Measurements from ENCODE around the gene FOXB1.

FOXB1 gene

DNA sequence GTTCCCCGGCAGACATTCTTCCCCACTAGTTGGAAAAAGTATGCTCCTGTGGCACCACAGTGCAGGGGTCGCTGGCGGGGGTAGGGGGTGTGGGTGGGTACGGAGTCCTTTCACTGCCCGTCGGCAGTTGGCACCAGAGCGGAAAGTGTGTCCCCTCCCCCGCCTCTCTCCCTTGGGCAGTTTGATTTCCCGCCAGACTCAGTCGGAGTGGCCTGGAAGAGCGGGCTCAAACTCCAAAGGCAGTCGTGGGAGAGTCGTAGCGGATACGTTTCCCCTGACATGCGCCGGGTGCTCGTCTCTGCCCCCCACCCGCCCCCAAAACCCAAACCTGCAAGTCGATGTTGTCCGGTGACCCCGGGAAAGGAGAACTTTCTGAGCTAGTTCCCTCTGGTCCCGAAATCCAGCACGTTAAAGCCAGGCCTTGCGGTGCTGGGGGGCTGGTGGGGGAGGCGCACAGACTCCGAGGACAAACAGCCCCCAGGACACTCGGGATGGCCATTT lies 4.4 kb upstream of the FOXB1 start:
- TF ChIP-seq, protein P1, sequence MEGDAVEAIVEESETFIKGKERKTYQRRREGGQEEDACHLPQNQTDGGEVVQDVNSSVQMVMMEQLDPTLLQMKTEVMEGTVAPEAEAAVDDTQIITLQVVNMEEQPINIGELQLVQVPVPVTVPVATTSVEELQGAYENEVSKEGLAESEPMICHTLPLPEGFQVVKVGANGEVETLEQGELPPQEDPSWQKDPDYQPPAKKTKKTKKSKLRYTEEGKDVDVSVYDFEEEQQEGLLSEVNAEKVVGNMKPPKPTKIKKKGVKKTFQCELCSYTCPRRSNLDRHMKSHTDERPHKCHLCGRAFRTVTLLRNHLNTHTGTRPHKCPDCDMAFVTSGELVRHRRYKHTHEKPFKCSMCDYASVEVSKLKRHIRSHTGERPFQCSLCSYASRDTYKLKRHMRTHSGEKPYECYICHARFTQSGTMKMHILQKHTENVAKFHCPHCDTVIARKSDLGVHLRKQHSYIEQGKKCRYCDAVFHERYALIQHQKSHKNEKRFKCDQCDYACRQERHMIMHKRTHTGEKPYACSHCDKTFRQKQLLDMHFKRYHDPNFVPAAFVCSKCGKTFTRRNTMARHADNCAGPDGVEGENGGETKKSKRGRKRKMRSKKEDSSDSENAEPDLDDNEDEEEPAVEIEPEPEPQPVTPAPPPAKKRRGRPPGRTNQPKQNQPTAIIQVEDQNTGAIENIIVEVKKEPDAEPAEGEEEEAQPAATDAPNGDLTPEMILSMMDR (IDR thresholded peaks at IDR 0.05; ENCODE audit: extremely low read depth, missing control alignments), result no peak
- DNase-seq (ENCODE audit: low spot score), result no peak

DNA sequence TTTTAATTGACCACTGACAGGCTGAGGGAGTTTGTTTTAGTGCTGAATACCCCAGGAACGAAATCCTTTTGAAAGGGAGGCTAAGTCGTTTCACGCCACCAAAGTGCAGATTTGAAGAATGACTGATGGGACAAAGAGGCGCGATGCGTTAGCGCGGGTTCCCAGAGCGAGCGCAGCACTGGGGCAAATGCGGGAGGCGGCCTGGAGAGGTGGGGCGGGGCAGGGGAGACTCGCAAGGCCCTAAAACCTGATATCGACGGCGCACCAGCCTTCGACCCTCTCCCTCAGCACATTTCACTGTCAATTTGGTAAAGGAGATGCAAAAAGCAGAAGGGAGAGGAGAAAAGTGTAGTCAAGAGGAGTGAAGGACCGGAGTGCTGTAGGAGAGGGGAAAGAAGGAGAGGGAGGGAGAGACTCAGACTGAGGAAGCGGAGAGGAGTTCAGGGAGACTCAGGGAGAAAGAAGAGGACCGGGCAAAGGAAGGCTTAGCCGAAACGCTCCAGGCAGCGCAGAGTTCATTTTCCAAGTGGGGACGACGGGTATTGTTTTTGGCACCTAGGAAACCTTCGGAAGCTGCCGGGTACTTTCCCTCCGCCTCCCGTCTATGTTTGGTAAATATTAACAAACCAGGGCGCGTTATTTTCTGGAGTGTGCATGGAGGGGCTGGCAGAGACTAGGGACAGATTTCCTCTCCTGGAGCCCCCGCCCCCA lies 3.8 kb upstream of the FOXB1 start:
- TF ChIP-seq, protein P1 (IDR thresholded peaks at IDR 0.05; ENCODE audit: extremely low read depth, missing control alignments), result no peak
- DNase-seq (ENCODE audit: low spot score), result peak; percentile 15

DNA sequence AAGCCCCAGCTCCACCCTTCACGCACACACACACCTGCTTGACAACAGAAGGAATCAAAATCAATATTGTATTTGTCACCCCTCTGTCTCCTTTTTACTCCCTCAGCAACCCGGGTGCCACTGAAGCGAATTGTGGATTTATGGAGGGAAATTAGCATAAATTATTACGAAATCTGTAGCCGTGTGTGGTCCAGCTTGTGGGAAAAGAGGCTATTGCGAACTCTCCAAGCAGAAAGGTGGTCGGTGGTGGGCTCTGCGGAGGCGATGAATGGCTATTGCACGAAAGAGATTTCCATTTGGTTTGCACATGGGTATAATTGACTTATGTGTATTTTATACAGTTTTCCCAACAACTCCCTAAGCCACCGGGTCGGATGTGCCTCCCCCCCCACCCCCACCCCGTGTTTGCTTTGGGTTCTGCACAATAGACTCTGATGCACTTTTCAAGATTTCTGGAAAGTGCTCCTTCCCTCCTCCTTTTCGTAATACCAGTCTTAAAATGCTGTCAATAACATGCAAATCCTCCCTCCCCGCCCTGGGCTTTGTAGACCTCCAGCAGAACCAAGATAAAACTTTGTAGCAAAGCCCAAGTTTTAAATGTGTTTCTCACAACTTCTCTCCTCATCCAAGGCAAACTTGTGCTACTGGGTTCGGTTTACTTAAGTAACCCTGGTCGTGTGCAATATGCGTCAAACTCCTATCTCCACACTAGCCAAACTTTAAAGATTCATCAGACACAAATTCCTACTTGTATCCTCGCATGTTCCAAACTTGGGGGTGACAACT lies 3.1 kb upstream of the FOXB1 start:
- no peak for DNase-seq (ENCODE audit: low spot score)
- TF ChIP-seq, protein P1 (IDR thresholded peaks at IDR 0.05; ENCODE audit: extremely low read depth, missing control alignments), result no peak

DNA sequence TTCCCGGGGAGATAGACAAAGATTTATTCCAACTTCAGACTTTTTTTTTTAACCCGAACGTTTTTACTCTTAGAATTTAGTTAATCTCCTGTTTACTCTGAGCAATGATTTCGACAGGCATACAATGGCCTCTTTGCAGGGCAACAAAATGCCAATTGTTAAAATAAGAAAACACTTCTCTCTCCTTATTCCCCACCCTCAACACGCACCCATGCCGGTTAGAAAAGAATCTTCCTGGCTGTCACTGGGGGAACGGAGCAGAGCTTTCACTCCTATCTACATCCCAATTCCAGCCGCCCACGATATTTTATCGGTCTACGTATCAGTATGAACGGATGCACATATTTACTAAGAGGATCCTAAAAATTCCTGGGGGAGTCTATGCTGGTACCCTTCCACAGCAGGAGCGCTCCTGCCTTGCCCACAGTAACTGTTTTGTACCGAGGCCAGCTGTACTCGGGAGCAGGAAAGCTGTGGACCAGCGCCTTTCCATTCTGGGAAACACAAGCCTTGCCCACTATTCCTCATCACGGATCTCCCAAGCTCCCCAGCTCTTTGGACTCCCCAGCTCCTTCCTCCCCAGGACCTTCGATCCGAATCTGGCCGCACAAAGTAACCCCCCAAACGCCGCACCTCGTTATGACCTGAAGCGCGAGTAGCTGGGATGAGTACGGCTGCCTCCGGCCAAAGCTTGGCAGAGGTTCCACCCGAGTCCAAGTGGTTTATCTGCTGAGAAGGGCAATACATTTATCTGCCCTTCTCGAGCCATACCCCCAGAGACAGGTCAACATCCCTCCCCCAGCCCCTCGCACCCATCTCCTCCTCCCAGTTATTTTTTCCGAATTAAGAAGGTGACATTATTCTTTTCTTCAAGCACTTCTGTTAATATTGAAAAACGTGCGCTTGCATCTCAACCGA lies 2.2 kb upstream of the FOXB1 start:
- TF ChIP-seq, protein P1 (IDR thresholded peaks at IDR 0.05; ENCODE audit: extremely low read depth, missing control alignments), result no peak
- peak; percentile 8 for DNase-seq (ENCODE audit: low spot score)

DNA sequence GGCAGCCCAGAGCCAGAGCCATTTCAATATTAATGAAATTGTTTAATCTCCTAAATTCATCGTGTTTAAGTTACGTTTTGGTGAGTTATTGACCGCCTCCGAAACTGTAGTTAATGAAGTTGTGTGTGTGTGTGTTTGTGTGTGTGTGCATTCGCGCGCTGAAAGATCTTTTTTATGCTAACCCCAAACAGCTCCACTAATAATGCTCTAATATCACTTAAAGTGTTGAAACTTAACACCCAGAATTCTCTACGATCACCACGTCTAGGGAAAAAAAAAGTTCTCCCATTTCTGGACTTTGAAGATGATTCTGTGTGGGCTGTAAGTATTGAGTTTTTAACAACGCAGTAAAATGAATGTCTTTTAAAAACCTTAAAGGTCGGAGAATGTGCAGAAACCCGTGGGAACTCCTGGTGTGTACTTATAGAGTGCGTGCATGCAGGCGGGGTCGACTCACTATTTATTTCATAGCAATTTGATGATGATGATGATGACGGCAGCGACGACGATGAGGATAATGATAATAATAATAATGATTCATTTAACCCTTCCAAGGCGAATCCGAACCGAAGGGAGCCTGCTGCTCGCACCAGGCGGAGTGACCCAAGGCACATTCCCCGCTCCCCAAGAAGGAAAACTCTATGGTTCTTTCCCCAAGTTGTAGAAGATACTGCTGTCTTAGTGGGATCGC lies 1.4 kb upstream of the FOXB1 start:
- TF ChIP-seq, protein P1 (IDR thresholded peaks at IDR 0.05; ENCODE audit: extremely low read depth, missing control alignments), result no peak
- DNase-seq (ENCODE audit: low spot score), result peak; percentile 16

DNA sequence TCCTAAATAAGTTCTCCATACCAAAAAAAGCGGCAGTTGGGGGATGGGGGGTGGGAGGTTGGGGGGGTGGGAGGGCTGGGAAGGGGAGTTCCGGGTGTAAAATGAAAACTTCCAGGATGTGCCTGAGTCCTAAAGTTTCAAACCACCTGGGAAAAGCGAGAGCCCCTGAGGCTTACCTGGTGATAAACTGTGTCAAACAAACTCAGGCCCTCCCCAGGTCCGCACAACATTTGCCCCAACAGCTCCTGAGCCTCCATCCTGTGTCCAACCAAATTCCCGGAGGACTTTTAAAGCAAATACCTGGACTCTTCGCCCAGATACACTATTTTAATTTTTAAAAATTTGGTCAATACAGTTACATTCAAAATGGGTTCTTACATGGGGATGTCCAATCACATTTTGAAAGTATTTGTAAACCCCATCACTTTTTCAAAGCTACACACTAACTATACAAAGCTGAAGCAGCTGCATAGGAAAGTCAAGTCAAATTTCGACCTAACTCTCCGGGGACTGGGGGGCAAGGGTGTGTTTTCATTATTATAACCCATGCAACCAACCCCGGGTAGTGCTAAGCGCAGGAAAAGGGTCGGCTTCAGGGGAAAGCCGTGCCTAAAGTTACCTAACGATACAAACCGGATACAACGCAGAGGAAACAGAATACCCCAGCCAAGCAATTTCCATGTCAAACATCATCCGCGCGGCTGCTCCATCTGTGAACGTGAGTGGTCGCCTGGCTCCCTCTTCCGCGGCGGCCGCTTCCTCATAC lies 685 bp upstream of the FOXB1 start:
- TF ChIP-seq, protein P1 (IDR thresholded peaks at IDR 0.05; ENCODE audit: extremely low read depth, missing control alignments), result no peak
- peak; percentile 22 for DNase-seq (ENCODE audit: low spot score)
